Measurements from ENCODE around the gene SIM2.

GRCh38 chr21:36721817-36722216 is 22.9 kb downstream of the SIM2 start:
- no peak for TF ChIP-seq CTCF (conservative IDR thresholded peaks at IDR 0.05 in 1 of 2, IDR thresholded peaks at IDR 0.05 in 1 of 2; ENCODE audit: low read depth in 1 of 2, low read length in 2 of 2)
- no peak for TF ChIP-seq EZH2 (IDR thresholded peaks at IDR 0.05; ENCODE audit: low read length, missing control alignments)
